ENCODE results near the gene IRX2.

Gene IRX2

GRCh38 chr5:2697446-2698200 is 53.9 kb downstream of the IRX2 start:
- no peak for DNase-seq (ENCODE audit: low read depth, low spot score)

GRCh38 chr5:2697041-2697440 is 54.4 kb downstream of the IRX2 start:
- no peak for DNase-seq (ENCODE audit: low read depth, low spot score)

All from astrocyte of the hippocampus (primary cell).